Measurements from ENCODE around the gene MAPRE3.
"Not testable (repeated sequence)": the region's sequence is repeated elsewhere in the genome, so short reads cannot be mapped to it uniquely, and the experiment has no call there.

The MAPRE3 gene

DNA sequence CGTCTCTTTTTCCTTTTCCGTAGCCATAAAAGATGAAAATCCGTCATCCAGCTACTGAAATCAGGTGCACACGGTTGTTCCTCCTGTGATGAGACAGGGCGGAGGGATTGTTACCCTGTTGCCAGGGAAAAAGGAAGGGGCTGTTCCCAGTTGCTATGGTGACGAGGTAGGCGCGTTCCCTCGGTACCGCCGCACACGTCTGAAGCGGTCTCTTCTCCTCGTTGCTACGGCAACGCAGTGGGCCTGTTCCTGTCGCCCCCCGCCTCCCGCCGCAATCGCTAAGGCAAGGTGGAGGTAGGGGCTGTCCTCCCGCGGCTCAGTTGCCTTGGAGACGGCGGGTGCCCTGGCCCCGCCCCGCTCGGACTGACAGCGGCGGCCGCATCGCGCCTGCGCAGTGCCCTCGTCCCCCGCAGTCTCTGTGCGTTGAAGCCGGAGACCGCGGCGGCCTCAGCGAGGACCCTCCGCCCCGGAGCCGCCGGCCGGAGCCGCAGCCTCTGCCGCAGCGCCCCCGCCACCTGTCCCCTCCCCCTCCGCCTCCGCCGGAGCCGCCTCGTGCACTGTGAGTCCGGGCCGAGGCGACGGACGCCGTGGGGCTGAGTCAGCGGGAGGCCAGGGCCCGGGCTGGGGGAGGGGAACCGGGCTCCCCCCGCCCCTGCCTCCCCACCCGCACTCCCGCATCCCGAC, at the start of gene MAPRE3:
TSS of gene MAPRE3 (plus strand) at position 394 of the 684 bp plus-strand sequence. CDS start 51,582 bp downstream, outside the sequence.
- peak; percentile 98 to 99 for DNase-seq

- DNase-seq = no peak
Observed at GRCh38 chr2:26921323-26921722, 49.1 kb upstream of the MAPRE3 start.

- DNase-seq = peak; percentile 61 to 81
Observed at GRCh38 chr2:26922405-26923188, 47.8 kb upstream of the MAPRE3 start.

GRCh38 chr2:26923189-26923466, 47.3 kb upstream of the MAPRE3 start:
- not testable (repeated sequence) for DNase-seq

GRCh38 chr2:26924731-26925099, 45.7 kb upstream of the MAPRE3 start:
- DNase-seq = no peak

DNA sequence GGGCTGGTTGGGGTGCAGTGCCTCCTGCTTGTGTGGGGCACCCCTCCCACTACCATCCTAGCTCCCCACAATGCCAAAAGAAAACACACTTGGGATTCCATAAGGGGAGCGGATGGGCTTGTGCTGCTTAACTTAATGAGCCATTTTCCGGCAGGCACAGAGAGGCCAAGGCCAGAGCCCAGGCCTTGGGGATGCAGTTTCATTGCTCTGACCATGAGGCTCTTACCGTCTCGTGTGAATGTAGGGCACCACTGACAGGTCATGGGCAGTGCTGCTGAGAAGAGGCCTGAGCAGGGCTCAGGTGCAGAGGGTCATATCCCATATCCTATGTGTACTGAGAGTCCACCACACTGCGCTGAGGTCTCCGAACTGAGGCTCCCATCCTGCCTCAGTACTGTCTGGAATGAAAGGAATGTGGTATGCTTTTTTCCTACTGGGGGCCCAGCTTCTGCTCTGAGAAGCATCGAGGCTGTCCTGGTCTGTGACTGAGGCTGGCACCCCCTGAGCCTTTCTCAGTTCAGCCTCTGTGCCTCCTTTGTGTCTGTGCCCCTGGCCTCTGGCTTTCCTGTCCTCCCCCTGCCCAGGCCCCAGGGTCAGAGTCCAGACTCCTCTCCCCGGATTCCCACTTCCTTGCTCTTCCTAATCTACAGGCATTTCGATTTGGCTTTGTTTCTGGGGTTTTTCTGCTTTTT, 45.2 kb upstream of the MAPRE3 start:
- no peak for DNase-seq

GRCh38 chr2:26927221-26927620, 43.2 kb upstream of the MAPRE3 start:
- no peak for DNase-seq

GRCh38 chr2:26932974-26933373, 37.5 kb upstream of the MAPRE3 start:
- DNase-seq = no peak

GRCh38 chr2:26933431-26934334, 36.8 kb upstream of the MAPRE3 start:
- DNase-seq = no peak

DNA sequence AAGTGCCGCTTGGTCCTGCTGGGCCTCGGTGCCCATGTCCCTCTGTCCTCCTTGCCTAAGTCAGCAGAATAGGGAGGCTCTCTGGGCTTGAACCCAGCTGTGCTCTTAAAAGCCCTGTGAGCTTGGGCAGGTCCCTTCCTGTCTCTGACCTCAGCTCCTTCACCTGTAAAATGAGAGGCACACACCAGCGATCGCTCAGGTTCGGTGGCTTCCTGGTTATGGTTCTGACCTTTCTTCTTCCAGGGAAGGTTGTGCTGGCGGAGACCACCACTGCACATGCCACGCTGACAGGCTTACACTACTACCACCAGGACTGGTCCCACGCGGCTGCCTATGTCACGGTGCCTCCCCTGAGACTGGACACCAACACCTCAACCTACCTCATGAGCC, 36.1 kb upstream of the MAPRE3 start:
- no peak for DNase-seq

DNA sequence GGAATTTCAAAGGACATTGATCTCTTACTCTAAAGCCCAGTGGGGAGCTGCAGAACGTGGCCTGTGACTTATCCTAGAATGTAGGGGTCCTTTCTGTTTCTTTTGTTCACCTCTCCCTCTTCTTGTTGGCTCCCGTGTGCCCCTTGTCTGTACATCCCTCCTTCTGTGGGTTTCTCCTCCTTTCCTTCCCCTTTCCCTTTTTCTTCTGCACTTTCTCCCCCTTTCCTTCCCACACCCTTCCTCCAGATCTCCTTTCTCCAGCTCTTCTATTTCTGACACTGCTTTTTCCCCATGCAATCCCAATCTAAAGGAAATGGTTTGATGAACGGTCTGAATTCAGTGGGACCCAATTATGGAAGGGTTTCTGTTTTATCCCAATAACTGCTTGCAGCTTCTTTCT, 35.5 kb upstream of the MAPRE3 start:
- DNase-seq = no peak

- DNase-seq = no peak
Observed at GRCh38 chr2:26936855-26937254, 33.6 kb upstream of the MAPRE3 start.

DNA sequence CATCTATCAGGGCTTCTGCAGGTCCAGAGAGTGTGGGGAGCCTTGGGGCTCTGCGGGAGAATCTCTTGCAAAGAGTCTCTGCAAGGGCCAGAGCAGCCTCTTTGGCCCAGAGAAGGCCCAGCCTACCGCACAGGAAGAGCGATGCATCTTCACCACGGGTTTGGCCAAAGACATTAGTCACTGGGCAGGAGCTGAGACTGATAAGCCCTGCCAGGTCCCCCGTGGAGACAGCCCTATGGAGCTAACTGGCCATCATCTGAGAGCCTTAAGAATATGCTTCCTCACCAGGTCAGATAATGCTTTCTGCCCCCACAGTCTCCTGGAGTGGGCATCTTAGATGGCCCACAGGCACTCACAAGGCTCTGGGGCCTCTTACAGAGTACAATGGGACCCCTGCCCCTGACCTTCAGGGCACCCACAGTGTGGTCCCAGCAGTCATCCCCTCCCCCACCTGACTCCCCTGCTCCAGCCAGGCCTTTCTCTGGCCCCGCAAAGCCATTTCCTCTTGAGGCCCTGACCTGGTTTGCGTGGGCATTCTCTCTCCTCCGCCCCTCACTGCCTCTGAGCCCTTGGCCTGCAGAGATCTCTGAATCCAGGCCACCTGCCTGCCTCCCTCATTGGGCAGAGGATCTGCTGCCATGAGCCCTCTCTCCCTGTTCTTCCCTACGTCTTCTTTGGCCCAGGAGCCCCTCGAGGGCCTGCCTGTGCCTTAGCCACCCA, 31.9 kb upstream of the MAPRE3 start:
- no peak for DNase-seq

GRCh38 chr2:26940001-26940400, 30.4 kb upstream of the MAPRE3 start:
- peak; percentile 59 to 81 for DNase-seq

DNA sequence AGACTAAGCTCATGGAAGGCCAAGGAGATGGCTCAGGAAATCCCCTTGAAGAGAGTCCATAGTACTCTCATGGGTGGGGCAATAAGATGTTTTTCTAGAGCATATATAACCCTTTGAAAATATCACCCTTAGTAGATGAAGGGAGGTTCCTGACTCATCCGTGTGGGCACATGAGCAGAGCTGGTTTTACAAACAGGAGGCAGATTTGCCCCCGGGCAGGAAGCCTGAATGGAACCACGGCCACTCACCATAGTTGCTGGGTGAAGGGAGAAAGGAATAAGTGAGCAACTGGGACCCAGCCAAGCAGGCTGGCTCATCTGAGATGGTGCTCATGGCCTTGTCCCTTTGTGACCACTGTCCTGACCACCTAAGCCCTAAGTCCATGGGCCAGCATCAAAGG, 29.0 kb upstream of the MAPRE3 start:
- no peak for DNase-seq

GRCh38 chr2:26942543-26943295, 27.7 kb upstream of the MAPRE3 start:
- peak; percentile 36 to 65 for DNase-seq

DNA sequence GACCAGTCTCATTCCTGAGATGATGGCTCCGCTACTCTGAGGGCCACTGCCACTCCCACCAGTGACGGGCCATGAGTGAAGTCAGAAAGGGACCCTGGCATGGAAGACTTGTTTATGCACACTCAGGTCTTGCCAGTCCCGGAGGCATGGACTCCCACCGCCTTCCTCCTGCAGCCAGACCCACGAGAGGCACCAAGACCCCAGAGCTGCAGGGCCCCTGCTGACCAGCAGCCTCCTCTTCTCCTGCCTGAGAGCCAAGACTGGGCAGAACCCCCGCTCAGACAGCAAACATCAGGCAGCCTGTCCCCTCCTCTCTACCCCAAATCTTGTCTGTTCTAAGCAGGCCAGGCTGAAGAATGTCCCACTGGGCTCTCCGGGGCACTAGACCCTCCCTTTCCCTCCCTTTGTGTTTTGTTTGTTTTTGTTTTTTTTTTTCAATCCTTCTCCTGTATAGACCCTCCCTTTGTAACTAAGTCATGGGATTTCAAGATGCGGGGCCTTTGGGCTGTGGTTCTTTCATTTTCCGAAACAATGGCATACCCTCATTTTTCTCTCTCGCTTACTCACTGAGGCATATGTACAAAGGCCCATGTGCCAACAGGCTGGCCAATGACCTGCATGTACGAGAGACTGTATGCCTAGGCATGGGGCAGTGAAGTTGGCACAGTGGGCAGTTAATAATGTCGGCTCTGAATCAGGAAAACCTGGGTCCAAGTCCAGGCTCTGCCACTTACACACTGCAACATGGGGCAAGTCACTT, 24.3 kb upstream of the MAPRE3 start:
- no peak for DNase-seq

DNA sequence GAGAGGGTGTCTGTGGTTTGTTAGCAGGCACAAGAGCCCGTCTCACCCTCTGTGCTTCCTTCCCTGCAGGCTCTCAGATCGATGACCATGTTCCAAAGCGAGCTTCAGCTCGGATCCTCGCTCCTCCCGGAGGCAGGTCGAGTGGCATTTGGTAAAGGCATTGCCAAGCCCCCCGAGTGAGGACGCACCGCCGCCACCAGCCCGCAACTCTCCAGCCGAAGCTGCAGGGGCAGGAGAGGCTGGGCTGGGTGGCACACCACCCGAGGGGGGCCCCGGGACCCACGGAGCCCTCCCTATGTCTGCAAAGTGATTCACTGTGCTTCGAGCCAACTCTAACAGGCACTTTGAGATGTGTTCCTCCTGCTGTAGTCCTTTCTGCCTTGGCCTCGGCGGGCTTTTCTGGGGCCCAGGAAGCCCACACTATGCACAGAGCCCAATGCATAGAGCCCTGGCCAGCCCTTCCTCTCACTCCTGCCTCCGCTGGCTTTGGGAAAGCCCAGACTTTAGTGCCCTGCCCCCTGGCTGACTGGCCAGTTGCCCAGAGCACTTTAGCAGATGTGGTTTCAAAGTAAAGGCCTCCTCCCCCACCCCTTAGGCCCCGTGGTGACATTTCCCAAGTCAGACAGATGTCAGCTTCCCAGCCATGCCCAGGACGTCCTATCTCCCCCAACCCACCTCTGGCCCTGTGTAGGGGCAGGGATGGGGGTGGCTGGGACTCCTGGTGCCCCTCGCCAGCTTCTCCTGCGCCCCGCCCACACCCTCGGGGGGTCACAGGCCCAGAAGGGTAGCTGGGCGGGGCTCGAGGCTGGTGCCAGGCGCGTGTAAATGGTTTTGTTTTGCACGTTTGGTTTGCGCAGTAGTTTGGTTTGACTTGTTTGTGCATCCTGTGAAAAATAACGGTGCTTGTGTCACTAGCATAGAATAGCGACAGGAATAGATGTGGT, 23.3 kb upstream of the MAPRE3 start:
- peak; percentile 63 to 75 for DNase-seq

DNA sequence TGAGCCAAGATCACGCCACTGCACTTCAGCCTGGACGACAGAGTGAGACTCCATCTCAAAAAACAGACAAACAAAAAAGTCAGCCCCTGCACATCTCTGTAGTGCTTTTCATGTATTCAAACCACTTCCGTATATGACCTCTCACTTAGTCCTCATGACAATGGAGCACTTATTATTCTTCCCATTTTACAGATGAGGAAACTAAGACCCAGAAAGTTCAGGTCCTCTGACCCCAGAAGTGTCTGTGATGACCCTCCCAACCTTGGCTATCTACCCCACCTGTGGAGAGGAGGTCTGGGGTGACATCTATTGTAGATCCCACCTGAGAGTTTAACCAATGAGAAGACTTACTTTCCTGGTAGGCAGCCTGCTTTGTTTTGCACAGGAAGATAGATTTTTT, 21.6 kb upstream of the MAPRE3 start:
- no peak for DNase-seq

DNA sequence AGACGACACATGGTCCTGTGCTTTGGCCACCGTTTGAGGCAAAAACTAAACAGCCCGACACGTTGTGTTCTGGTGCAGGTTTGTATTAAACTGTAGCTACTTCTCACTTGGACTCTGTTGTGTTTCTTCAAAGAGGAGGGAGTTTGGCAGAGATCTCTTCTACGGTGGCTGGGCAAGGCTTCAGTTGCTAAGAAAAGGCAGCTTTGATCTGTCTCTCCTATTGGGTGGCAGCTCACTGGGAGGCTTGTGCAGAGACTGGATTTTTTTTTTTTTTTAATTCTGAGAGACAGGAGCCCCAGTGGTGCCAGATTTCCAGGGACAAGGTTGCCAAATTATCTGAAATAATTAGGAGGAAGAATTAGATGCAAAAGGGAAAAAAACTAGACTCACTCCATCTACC, 20.2 kb upstream of the MAPRE3 start:
- no peak for DNase-seq

All from NCI-H524 (cell line).